ENCODE results near the gene PTBP1. TPM values are rescaled to one million over a fixed set of nuclear protein-coding genes. Genes with fewer than 3 reads are reported as not detected.

The PTBP1 gene
- total RNA-seq, 3 donors from 2014 or later (not counting 1 experiment from before 2014, with no cell fraction given) = 302 to 350 (median 345) TPM

- no peaks in the 10 kb centered on the region for H3K9me3 ChIP-seq (ENCODE audit: control insufficient read depth, insufficient read depth, low read length)
- H3K4me3 ChIP-seq (ENCODE audit: low read length) = no peak overlapping the region
- intact Hi-C loops (cut with micrococcal nuclease) = no loop called here
- no peaks in the 10 kb centered on the region for H3K4me1 ChIP-seq (ENCODE audit: control insufficient read depth, insufficient read depth, low read length)
- H3K27ac ChIP-seq (ENCODE audit: low read length) = no peak overlapping the region
- no peaks in the 10 kb centered on the region for H3K36me3 ChIP-seq (ENCODE audit: control insufficient read depth, insufficient read depth, low read length)
- no peak overlapping the region for H3K4me3 Mint-ChIP-seq
- no peak for TF ChIP-seq CTCF (IDR thresholded peaks at IDR 0.05)
- H3K27me3 ChIP-seq (ENCODE audit: control insufficient read depth, insufficient read depth, low read length) = no peaks in the 10 kb centered on the region
- no peaks in the 10 kb centered on the region for H3K9me3 Mint-ChIP-seq
- ATAC-seq = no peak
- H3K27ac Mint-ChIP-seq = no peak overlapping the region
- H3K27me3 Mint-ChIP-seq (ENCODE audit: low read depth in 2 of 2) = no peaks in the 10 kb centered on the region
- H3K36me3 Mint-ChIP-seq = no peaks in the 10 kb centered on the region
- 74% methylated on average over 29 of the region's 30 CpGs for WGBS (ENCODE audit: insufficient coverage)
- H3K4me1 Mint-ChIP-seq = no peaks in the 10 kb centered on the region
- DNase-seq = no peak
These were observed 14.2 kb upstream of the PTBP1 start for GRCh38 chr19:782878-783668.

- peaks cover 0 to 8% of the 10 kb centered on the region in 2 donors for H3K4me1 Mint-ChIP-seq
- H3K27me3 Mint-ChIP-seq (ENCODE audit: low read depth in 2 of 2) = no peaks in the 10 kb centered on the region
- Histone ChIP-seq H3K36me3 (ENCODE audit: control insufficient read depth, insufficient read depth, low read length) (no peaks in the 10 kb centered on the region), H3K27ac (ENCODE audit: low read length) (no peak overlapping the region), H3K9me3 (ENCODE audit: control insufficient read depth, insufficient read depth, low read length) (no peaks in the 10 kb centered on the region), H3K27me3 (ENCODE audit: control insufficient read depth, insufficient read depth, low read length) (no peaks in the 10 kb centered on the region), H3K4me3 (ENCODE audit: low read length) (no peak overlapping the region), H3K4me1 (ENCODE audit: control insufficient read depth, insufficient read depth, low read length) (peaks cover 4% of the 10 kb centered on the region)
- TF ChIP-seq CTCF (IDR thresholded peaks at IDR 0.05) = no peak
- no peak overlapping the region for H3K27ac Mint-ChIP-seq
- ATAC-seq (no peak), DNase-seq (no peak)
- intact Hi-C loops (cut with micrococcal nuclease) = no loop called here
- 89% methylated on average over 13 of the region's 13 CpGs for WGBS (ENCODE audit: insufficient coverage)
- H3K36me3 Mint-ChIP-seq = no peaks in the 10 kb centered on the region
- H3K4me3 Mint-ChIP-seq = no peak overlapping the region
- H3K9me3 Mint-ChIP-seq = no peaks in the 10 kb centered on the region
These were observed 12.7 kb upstream of the PTBP1 start for GRCh38 chr19:784541-784940.

GRCh38 chr19:787536-787935 lies 9.7 kb upstream of the PTBP1 start:
- Mint-ChIP-seq H3K4me1 (peaks cover 0 to 8% of the 10 kb centered on the region in 2 donors), H3K9me3 (no peaks in the 10 kb centered on the region), H3K27ac (no peak overlapping the region), H3K4me3 (no peak overlapping the region), H3K27me3 (ENCODE audit: low read depth in 2 of 2) (no peaks in the 10 kb centered on the region), H3K36me3 (no peaks in the 10 kb centered on the region)
- H3K4me1 ChIP-seq (ENCODE audit: control insufficient read depth, insufficient read depth, low read length) = peaks cover 4% of the 10 kb centered on the region
- H3K9me3 ChIP-seq (ENCODE audit: control insufficient read depth, insufficient read depth, low read length) = no peaks in the 10 kb centered on the region
- H3K27me3 ChIP-seq (ENCODE audit: control insufficient read depth, insufficient read depth, low read length) = no peaks in the 10 kb centered on the region
- H3K4me3 ChIP-seq (ENCODE audit: low read length) = no peak overlapping the region
- intact Hi-C loops (cut with micrococcal nuclease) = no loop called here
- H3K36me3 ChIP-seq (ENCODE audit: control insufficient read depth, insufficient read depth, low read length) = no peaks in the 10 kb centered on the region
- ATAC-seq (no peak), DNase-seq (no peak)
- TF ChIP-seq CTCF (IDR thresholded peaks at IDR 0.05) = no peak
- WGBS (ENCODE audit: insufficient coverage) = 93% methylated on average over 16 of the region's 16 CpGs
- no peak overlapping the region for H3K27ac ChIP-seq (ENCODE audit: low read length)

GRCh38 chr19:788686-788982 lies 8.6 kb upstream of the PTBP1 start:
- no peak overlapping the region for H3K4me3 Mint-ChIP-seq
- 85% methylated on average over 11 of the region's 11 CpGs for WGBS (ENCODE audit: insufficient coverage)
- ATAC-seq = no peak
- intact Hi-C loops (cut with micrococcal nuclease) = no loop called here
- H3K27ac ChIP-seq (ENCODE audit: low read length) = no peak overlapping the region
- peaks cover 4% of the 10 kb centered on the region for H3K4me1 ChIP-seq (ENCODE audit: control insufficient read depth, insufficient read depth, low read length)
- no peak overlapping the region for H3K4me3 ChIP-seq (ENCODE audit: low read length)
- no peak for TF ChIP-seq CTCF (IDR thresholded peaks at IDR 0.05)
- H3K9me3 ChIP-seq (ENCODE audit: control insufficient read depth, insufficient read depth, low read length) = no peaks in the 10 kb centered on the region
- H3K27me3 ChIP-seq (ENCODE audit: control insufficient read depth, insufficient read depth, low read length) = no peaks in the 10 kb centered on the region
- H3K27me3 Mint-ChIP-seq (ENCODE audit: low read depth in 2 of 2) = no peaks in the 10 kb centered on the region
- no peaks in the 10 kb centered on the region for H3K9me3 Mint-ChIP-seq
- no peak overlapping the region for H3K27ac Mint-ChIP-seq
- DNase-seq = no peak
- H3K4me1 Mint-ChIP-seq = peaks cover 0 to 8% of the 10 kb centered on the region in 2 donors
- no peaks in the 10 kb centered on the region for H3K36me3 Mint-ChIP-seq
- no peaks in the 10 kb centered on the region for H3K36me3 ChIP-seq (ENCODE audit: control insufficient read depth, insufficient read depth, low read length)
